NCI-H2227 treated with DMSO at 0.1 percent for 48 hours (cell line): ENCODE results near the gene CSTPP1.

Source experiments
- DNase-seq: peaks from one replicate; lab custom pipeline; 2025; lab: John Stamatoyannopoulos, UW

The CSTPP1 gene

DNA sequence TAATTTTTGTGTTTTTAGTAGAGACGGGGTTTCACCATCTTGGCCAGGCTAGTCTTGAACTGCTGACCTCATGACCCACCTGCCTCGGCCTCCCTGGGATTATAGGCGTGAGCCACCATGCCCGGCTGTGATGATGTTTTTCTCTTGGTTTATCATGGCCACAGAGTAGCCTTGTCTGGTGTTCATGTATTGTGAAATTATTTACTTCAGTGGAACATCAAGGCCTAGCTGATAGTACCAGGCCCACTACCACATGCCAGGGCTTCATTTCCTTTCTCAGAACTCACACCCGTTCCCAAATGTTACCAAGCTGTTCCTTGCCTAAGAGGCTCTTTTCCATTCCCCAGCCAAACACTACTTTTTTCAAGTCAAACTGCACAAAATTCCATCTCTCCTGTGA is 272.1 kb downstream of the CSTPP1 start:
- DNase-seq: no peak
